ENCODE measurements around the gene PLA2G4F.
A peak's percentile ranks its signal among the peaks of the same experiment; 100 is the strongest.

PLA2G4F gene

DNA sequence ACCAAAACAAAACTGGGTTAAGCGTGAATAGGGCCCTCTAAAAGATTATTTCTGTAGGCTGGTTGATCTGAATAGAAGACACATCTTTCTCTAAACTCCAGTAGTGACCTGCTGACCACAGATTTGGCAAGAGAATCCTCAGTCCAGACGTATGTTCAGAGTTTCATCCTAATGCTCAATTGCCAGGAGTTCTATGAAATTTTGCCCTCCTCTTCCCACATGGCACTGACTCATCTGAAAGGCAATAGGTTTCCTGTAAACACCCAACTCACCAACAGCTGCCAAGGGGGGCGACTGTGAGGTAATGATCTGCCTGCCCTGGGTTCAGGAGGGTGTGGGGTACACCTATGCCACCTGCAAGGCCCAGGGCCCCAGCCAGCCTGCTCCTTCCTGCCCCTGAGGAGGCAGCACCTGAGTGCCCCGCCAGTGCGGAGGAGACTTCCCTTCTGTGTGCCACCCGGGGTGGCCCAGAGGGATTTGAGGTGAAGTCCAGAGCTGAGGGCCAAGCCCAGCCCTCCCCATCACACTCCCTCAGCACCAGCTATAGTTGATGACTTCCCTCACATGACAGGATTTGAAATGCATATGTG lies 53.7 kb downstream of the PLA2G4F start:
- Histone ChIP-seq H3K36me3 (replicated peaks in 1 of 2; ENCODE audit: control insufficient read depth in 2 of 2, insufficient read depth in 2 of 2, low read length in 2 of 2) (no peaks in the 10 kb centered on the region), H3K23ac (ENCODE audit: low read depth, low read length, poor library complexity) (no peak overlapping the region), H3K4me3 (ENCODE audit: low read length in 2 of 2) (no peak overlapping the region), H3K4me1 (ENCODE audit: control insufficient read depth in 2 of 2, insufficient read depth in 1 of 2, low read depth in 1 of 2, low read length in 2 of 2) (peaks cover 0 to 6% of the 10 kb centered on the region in 2 donors), H3K9ac (ENCODE audit: low read depth, low read length, poor library complexity) (no peak overlapping the region), H2BK120ac (ENCODE audit: low read depth, low read length) (peak overlapping the region; percentile 16), H3K27me3 (ENCODE audit: control insufficient read depth in 3 of 3, insufficient read depth in 3 of 3, low read depth in 1 of 3, low read length in 3 of 3) (peaks cover 0 to 7% (median 0%) of the 10 kb centered on the region in 3 experiments), H3K27ac (replicated peaks; ENCODE audit: low read length) (no peak overlapping the region), H4K91ac (ENCODE audit: low read depth, low read length, poor library complexity) (no peak overlapping the region), H2AK5ac (ENCODE audit: low read depth, low read length) (peak overlapping the region; percentile 19), H2BK15ac (ENCODE audit: low read length) (no peak overlapping the region), H3K4ac (ENCODE audit: low read length) (no peak overlapping the region), H3K14ac (ENCODE audit: low read length) (no peak overlapping the region), H3K18ac (ENCODE audit: low read length) (no peak overlapping the region), H2BK5ac (ENCODE audit: low read length) (no peak overlapping the region), H3K4me2 (ENCODE audit: insufficient read depth, low read length, poor library complexity, severe bottlenecking) (no peak overlapping the region), H2BK12ac (ENCODE audit: low read length) (no peak overlapping the region), H3K79me1 (ENCODE audit: low read depth, low read length) (peaks cover 2% of the 10 kb centered on the region), H4K8ac (ENCODE audit: low read depth, low read length) (no peak overlapping the region), H2AFZ (ENCODE audit: low read length) (no peak overlapping the region), H3K9me3 (replicated peaks in 1 of 2; ENCODE audit: control insufficient read depth in 2 of 2, insufficient read depth in 1 of 2, low read depth in 1 of 2, low read length in 2 of 2) (peaks cover 0 to 4% of the 10 kb centered on the region in 2 donors)
- no peak for DNase-seq (ENCODE audit: low spot score)
- WGBS, 2 donors (ENCODE audit: extremely low coverage in 2 of 2, insufficient read length in 2 of 2, insufficient replicate concordance in 1 of 2): no CpG with 5 or more reads among the region's 6 CpGs

DNA sequence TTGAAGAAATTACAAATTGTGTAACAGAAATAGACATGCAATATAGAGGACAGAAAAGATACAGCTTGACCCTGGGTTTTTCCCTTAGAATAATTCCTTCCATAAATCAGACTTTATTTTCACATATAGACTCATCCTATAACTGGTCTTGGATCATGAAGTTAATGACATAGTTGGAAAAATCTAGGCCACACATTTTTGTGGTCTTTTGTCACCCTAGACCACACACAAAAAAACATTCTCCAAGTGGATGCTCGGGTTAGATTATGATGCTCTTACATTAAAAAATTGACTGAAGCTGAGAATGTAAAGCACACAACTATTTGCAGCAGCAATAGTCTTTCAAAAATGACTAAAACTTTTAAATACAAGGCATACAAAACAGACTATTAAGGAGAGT lies 54.6 kb downstream of the PLA2G4F start:
- H3K27ac ChIP-seq (replicated peaks; ENCODE audit: low read length): no peak overlapping the region
- no peak overlapping the region for H2BK120ac ChIP-seq (ENCODE audit: low read depth, low read length)
- DNase-seq (ENCODE audit: low spot score): no peak
- H2AK5ac ChIP-seq (ENCODE audit: low read depth, low read length): no peak overlapping the region
- H2BK12ac ChIP-seq (ENCODE audit: low read length): no peak overlapping the region
- H3K27me3 ChIP-seq (ENCODE audit: control insufficient read depth in 3 of 3, insufficient read depth in 3 of 3, low read depth in 1 of 3, low read length in 3 of 3): peaks cover 0 to 5% (median 0%) of the 10 kb centered on the region in 3 experiments
- H3K4me1 ChIP-seq (ENCODE audit: control insufficient read depth in 2 of 2, insufficient read depth in 1 of 2, low read depth in 1 of 2, low read length in 2 of 2): peaks cover 0 to 6% of the 10 kb centered on the region in 2 donors
- no peak overlapping the region for H3K4ac ChIP-seq (ENCODE audit: low read length)
- peaks cover 2% of the 10 kb centered on the region for H3K79me1 ChIP-seq (ENCODE audit: low read depth, low read length)
- no peaks in the 10 kb centered on the region for H3K36me3 ChIP-seq (replicated peaks in 1 of 2; ENCODE audit: control insufficient read depth in 2 of 2, insufficient read depth in 2 of 2, low read length in 2 of 2)
- no CpG with 5 or more reads among the region's 1 CpG for WGBS, 2 donors (ENCODE audit: extremely low coverage in 2 of 2, insufficient read length in 2 of 2, insufficient replicate concordance in 1 of 2)
- H3K23ac ChIP-seq (ENCODE audit: low read depth, low read length, poor library complexity): no peak overlapping the region
- H3K18ac ChIP-seq (ENCODE audit: low read length): no peak overlapping the region
- H3K14ac ChIP-seq (ENCODE audit: low read length): no peak overlapping the region
- no peak overlapping the region for H3K9ac ChIP-seq (ENCODE audit: low read depth, low read length, poor library complexity)
- no peak overlapping the region for H3K4me3 ChIP-seq (ENCODE audit: low read length in 2 of 2)
- peaks cover 0 to 1% of the 10 kb centered on the region in 2 donors for H3K9me3 ChIP-seq (replicated peaks in 1 of 2; ENCODE audit: control insufficient read depth in 2 of 2, insufficient read depth in 1 of 2, low read depth in 1 of 2, low read length in 2 of 2)
- H2BK15ac ChIP-seq (ENCODE audit: low read length): no peak overlapping the region
- H4K91ac ChIP-seq (ENCODE audit: low read depth, low read length, poor library complexity): no peak overlapping the region
- H4K8ac ChIP-seq (ENCODE audit: low read depth, low read length): no peak overlapping the region
- H2AFZ ChIP-seq (ENCODE audit: low read length): no peak overlapping the region
- no peak overlapping the region for H2BK5ac ChIP-seq (ENCODE audit: low read length)
- H3K4me2 ChIP-seq (ENCODE audit: insufficient read depth, low read length, poor library complexity, severe bottlenecking): no peak overlapping the region

DNA sequence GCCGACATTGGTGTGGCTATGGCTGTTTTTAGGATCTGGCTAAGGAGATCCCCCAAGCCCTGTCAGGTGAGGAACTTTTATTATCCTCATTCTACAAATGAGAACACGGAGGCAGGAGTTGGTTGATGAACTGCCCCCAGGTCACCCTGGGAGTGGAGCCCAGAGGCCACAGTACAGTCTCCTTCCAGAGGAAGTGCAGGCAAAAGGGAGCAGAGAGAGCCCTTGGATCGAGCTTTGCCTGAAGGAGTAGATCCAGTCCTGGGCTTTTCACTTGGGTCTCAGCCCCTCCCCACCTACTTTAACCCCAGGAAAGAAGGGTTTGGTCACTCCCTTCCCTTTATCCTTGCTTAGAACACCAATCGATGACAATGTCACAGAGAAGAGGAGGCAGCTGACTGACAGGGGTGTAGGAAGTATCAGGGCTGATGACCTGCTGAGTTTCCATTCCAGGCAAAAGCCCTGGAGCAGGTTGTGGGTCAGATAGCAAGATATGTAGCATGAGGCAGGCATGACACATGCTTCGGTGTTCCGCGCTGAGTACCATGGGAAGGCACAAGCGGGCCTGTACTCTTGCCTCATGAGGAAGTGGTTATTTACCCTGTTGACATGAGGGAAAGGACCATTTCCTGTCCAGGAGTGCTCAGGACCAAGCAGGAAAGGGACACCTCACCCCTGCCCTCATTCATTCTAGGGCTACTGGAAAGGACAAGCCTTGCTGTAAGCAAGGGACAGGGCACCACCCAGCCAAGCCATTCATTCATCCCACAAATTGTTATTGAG lies 56.2 kb downstream of the PLA2G4F start:
- H3K9ac ChIP-seq (ENCODE audit: low read depth, low read length, poor library complexity): no peak overlapping the region
- H2BK12ac ChIP-seq (ENCODE audit: low read length): no peak overlapping the region
- no peak overlapping the region for H3K27ac ChIP-seq (replicated peaks; ENCODE audit: low read length)
- peaks cover 0 to 6% of the 10 kb centered on the region in 2 donors for H3K4me1 ChIP-seq (ENCODE audit: control insufficient read depth in 2 of 2, insufficient read depth in 1 of 2, low read depth in 1 of 2, low read length in 2 of 2)
- no peak overlapping the region for H4K91ac ChIP-seq (ENCODE audit: low read depth, low read length, poor library complexity)
- WGBS, 2 donors (ENCODE audit: extremely low coverage in 2 of 2, insufficient read length in 2 of 2, insufficient replicate concordance in 1 of 2): no CpG with 5 or more reads among the region's 8 CpGs
- H2AFZ ChIP-seq (ENCODE audit: low read length): no peak overlapping the region
- no peak overlapping the region for H2BK5ac ChIP-seq (ENCODE audit: low read length)
- H3K18ac ChIP-seq (ENCODE audit: low read length): no peak overlapping the region
- no peak overlapping the region for H2AK5ac ChIP-seq (ENCODE audit: low read depth, low read length)
- no peak overlapping the region for H3K4me2 ChIP-seq (ENCODE audit: insufficient read depth, low read length, poor library complexity, severe bottlenecking)
- H2BK15ac ChIP-seq (ENCODE audit: low read length): no peak overlapping the region
- no peak for DNase-seq (ENCODE audit: low spot score)
- no peak overlapping the region for H3K4me3 ChIP-seq (ENCODE audit: low read length in 2 of 2)
- peaks cover 0 to 1% of the 10 kb centered on the region in 2 donors for H3K9me3 ChIP-seq (replicated peaks in 1 of 2; ENCODE audit: control insufficient read depth in 2 of 2, insufficient read depth in 1 of 2, low read depth in 1 of 2, low read length in 2 of 2)
- no peaks in the 10 kb centered on the region for H3K36me3 ChIP-seq (replicated peaks in 1 of 2; ENCODE audit: control insufficient read depth in 2 of 2, insufficient read depth in 2 of 2, low read length in 2 of 2)
- no peak overlapping the region for H3K4ac ChIP-seq (ENCODE audit: low read length)
- peaks cover 2% of the 10 kb centered on the region for H3K79me1 ChIP-seq (ENCODE audit: low read depth, low read length)
- peaks cover 0 to 10% (median 0%) of the 10 kb centered on the region in 3 experiments for H3K27me3 ChIP-seq (ENCODE audit: control insufficient read depth in 3 of 3, insufficient read depth in 3 of 3, low read depth in 1 of 3, low read length in 3 of 3)
- H3K14ac ChIP-seq (ENCODE audit: low read length): no peak overlapping the region
- H3K23ac ChIP-seq (ENCODE audit: low read depth, low read length, poor library complexity): no peak overlapping the region
- H2BK120ac ChIP-seq (ENCODE audit: low read depth, low read length): no peak overlapping the region
- H4K8ac ChIP-seq (ENCODE audit: low read depth, low read length): no peak overlapping the region

DNA sequence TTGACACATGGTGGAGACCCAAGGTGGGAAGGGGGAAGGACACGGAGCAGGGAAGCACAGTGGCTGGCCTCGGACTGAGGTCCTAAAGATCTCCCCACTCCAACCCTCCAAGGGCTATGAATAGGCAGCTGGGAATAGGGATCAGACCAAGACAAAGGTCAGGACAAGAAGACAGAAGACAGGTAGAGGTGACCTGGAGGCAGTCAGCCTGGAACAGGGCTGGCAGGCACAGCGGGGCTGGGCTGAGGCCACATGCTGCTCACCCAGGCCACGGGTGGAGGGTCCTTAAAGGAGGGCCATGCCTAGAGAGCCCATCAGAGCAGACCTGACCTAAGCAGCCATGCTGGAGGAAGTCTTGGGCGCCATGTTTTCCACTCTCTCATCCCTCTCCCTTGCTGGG lies 59.4 kb downstream of the PLA2G4F start:
- Histone ChIP-seq H2BK12ac (ENCODE audit: low read length) (no peak overlapping the region), H3K23ac (ENCODE audit: low read depth, low read length, poor library complexity) (no peak overlapping the region), H4K91ac (ENCODE audit: low read depth, low read length, poor library complexity) (no peak overlapping the region), H3K9me3 (replicated peaks in 1 of 2; ENCODE audit: control insufficient read depth in 2 of 2, insufficient read depth in 1 of 2, low read depth in 1 of 2, low read length in 2 of 2) (no peaks in the 10 kb centered on the region), H3K4me1 (ENCODE audit: control insufficient read depth in 2 of 2, insufficient read depth in 1 of 2, low read depth in 1 of 2, low read length in 2 of 2) (peaks cover 9 to 14% of the 10 kb centered on the region in 2 donors), H3K36me3 (replicated peaks in 1 of 2; ENCODE audit: control insufficient read depth in 2 of 2, insufficient read depth in 2 of 2, low read length in 2 of 2) (no peaks in the 10 kb centered on the region), H3K18ac (ENCODE audit: low read length) (no peak overlapping the region), H3K14ac (ENCODE audit: low read length) (no peak overlapping the region), H2BK120ac (ENCODE audit: low read depth, low read length) (no peak overlapping the region), H3K4me2 (ENCODE audit: insufficient read depth, low read length, poor library complexity, severe bottlenecking) (no peak overlapping the region), H2AFZ (ENCODE audit: low read length) (no peak overlapping the region), H4K8ac (ENCODE audit: low read depth, low read length) (no peak overlapping the region), H3K4me3 (ENCODE audit: low read length in 2 of 2) (no peak overlapping the region), H3K27me3 (ENCODE audit: control insufficient read depth in 3 of 3, insufficient read depth in 3 of 3, low read depth in 1 of 3, low read length in 3 of 3) (peaks cover 0 to 5% (median 0%) of the 10 kb centered on the region in 3 experiments), H3K4ac (ENCODE audit: low read length) (no peak overlapping the region), H2AK5ac (ENCODE audit: low read depth, low read length) (no peak overlapping the region), H3K27ac (replicated peaks; ENCODE audit: low read length) (no peak overlapping the region), H2BK5ac (ENCODE audit: low read length) (no peak overlapping the region), H3K9ac (ENCODE audit: low read depth, low read length, poor library complexity) (no peak overlapping the region), H2BK15ac (ENCODE audit: low read length) (no peak overlapping the region), H3K79me1 (ENCODE audit: low read depth, low read length) (no peaks in the 10 kb centered on the region)
- no CpG with 5 or more reads among the region's 5 CpGs for WGBS, 2 donors (ENCODE audit: extremely low coverage in 2 of 2, insufficient read length in 2 of 2, insufficient replicate concordance in 1 of 2)
- DNase-seq (ENCODE audit: low spot score): no peak

Measured in neuronal stem cell (in vitro differentiated cells).